ENCODE measurements around the gene SIAH3. TPM values are rescaled to one million over a fixed set of nuclear protein-coding genes. Genes with fewer than 3 reads are reported as not detected.

Gene SIAH3
- total RNA-seq, 1 experiment from 2014 or later: not detected

GRCh38 chr13:45895881-45896280 lies 44.3 kb upstream of the SIAH3 start:
- H4K20me1 ChIP-seq (ENCODE audit: control insufficient read depth, insufficient read depth, insufficient read length): no peaks in the 10 kb centered on the region
- H3K27ac ChIP-seq (ENCODE audit: insufficient read length, low read depth, low read length): no peak overlapping the region
- no peak overlapping the region for H3K23ac ChIP-seq (ENCODE audit: insufficient read length, low read depth, low read length)
- H4K5ac ChIP-seq (ENCODE audit: insufficient read length, low read depth, low read length): no peak overlapping the region
- DNase-seq: no peak
- no peak overlapping the region for H3K4me2 ChIP-seq (ENCODE audit: insufficient read depth, insufficient read length, low read length)
- no peaks in the 10 kb centered on the region for H3K79me1 ChIP-seq (ENCODE audit: insufficient read depth, low read depth, low read length, poor library complexity, severe bottlenecking)
- no peak overlapping the region for H4K91ac ChIP-seq (ENCODE audit: insufficient read length, low read depth, low read length)
- no peaks in the 10 kb centered on the region for H3K79me2 ChIP-seq (ENCODE audit: insufficient read depth, low read length)
- TF ChIP-seq CTCF (conservative IDR thresholded peaks at IDR 0.05): no peak
- no peak overlapping the region for H3K56ac ChIP-seq (ENCODE audit: insufficient read length, low read depth, low read length)
- no peak overlapping the region for H3T11ph ChIP-seq (ENCODE audit: low read length)
- no peaks in the 10 kb centered on the region for H3K36me3 Mint-ChIP-seq (ENCODE audit: insufficient read depth in 1 of 3, low read depth in 3 of 3)
- H3K14ac ChIP-seq (ENCODE audit: insufficient read depth, low read length): no peak overlapping the region
- H2BK20ac ChIP-seq (ENCODE audit: low read depth, low read length, poor library complexity, severe bottlenecking): no peak overlapping the region
- H2BK15ac ChIP-seq (ENCODE audit: low read depth, low read length): no peak overlapping the region
- no peak overlapping the region for H3K4me3 Mint-ChIP-seq
- H2BK12ac ChIP-seq (ENCODE audit: insufficient read length, low read depth, low read length): no peak overlapping the region
- no peak overlapping the region for H3K27ac Mint-ChIP-seq
- H4K8ac ChIP-seq (replicated peaks; ENCODE audit: insufficient read length, low read depth, low read length): no peak overlapping the region
- no CpG with 5 or more reads among the region's 2 CpGs for WGBS (ENCODE audit: extremely low coverage, insufficient read length, low lambda C conversion rate)
- no peak overlapping the region for H3K4ac ChIP-seq (ENCODE audit: low read depth, low read length)
- H3K27me3 Mint-ChIP-seq (ENCODE audit: low read depth): no peaks in the 10 kb centered on the region
- no peak overlapping the region for H3K18ac ChIP-seq (ENCODE audit: insufficient read length, low read depth, low read length)
- H3K4me1 ChIP-seq (ENCODE audit: insufficient read depth, low read length): no peaks in the 10 kb centered on the region
- no peak overlapping the region for H2BK5ac ChIP-seq (ENCODE audit: insufficient read length, low read length)
- H3K9me3 Mint-ChIP-seq: no peaks in the 10 kb centered on the region
- no peaks in the 10 kb centered on the region for H3K9me3 ChIP-seq (ENCODE audit: control insufficient read depth, low read depth, low read length)
- H2BK120ac ChIP-seq (ENCODE audit: low read depth, low read length, poor library complexity, severe bottlenecking): no peak overlapping the region
- no peak overlapping the region for H2AFZ ChIP-seq (ENCODE audit: low read length)
- H3K23me2 ChIP-seq (ENCODE audit: insufficient read length, low read depth, low read length, poor library complexity, severe bottlenecking): no peaks in the 10 kb centered on the region
- no peak overlapping the region for H2AK5ac ChIP-seq (ENCODE audit: insufficient read length, low read length)
- H3K4me1 Mint-ChIP-seq: peaks cover 0 to 9% of the 10 kb centered on the region in 2 experiments; a peak in 3 of 4 replicates
- no peaks in the 10 kb centered on the region for H3K27me3 ChIP-seq (ENCODE audit: insufficient read depth, low read length)
- H3K9ac ChIP-seq (ENCODE audit: extremely low read depth, insufficient read length, low read length): no peak overlapping the region
